ENCODE measurements around the gene CEP131.

DNA sequence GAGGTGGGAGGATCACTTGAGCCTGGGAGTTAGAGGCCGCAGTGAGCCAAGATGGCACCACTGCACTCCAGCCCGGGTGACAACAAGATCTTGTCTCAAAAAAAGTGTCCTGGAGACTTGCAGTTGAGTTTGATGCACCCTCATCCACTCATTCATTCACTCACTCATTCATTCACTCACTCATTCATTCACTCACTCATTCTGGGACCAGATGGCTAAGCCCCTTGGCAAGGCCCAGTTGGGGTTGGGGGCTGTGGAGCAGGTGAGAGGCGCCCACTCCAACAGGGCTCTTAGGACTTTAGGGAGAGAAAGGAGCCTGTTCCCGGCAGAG, 55.6 kb downstream of the CEP131 start:
- no peak for TF ChIP-seq RCOR1 (IDR thresholded peaks at IDR 0.05; ENCODE audit: insufficient replicate concordance, low read length)
- TF ChIP-seq, protein P1, sequence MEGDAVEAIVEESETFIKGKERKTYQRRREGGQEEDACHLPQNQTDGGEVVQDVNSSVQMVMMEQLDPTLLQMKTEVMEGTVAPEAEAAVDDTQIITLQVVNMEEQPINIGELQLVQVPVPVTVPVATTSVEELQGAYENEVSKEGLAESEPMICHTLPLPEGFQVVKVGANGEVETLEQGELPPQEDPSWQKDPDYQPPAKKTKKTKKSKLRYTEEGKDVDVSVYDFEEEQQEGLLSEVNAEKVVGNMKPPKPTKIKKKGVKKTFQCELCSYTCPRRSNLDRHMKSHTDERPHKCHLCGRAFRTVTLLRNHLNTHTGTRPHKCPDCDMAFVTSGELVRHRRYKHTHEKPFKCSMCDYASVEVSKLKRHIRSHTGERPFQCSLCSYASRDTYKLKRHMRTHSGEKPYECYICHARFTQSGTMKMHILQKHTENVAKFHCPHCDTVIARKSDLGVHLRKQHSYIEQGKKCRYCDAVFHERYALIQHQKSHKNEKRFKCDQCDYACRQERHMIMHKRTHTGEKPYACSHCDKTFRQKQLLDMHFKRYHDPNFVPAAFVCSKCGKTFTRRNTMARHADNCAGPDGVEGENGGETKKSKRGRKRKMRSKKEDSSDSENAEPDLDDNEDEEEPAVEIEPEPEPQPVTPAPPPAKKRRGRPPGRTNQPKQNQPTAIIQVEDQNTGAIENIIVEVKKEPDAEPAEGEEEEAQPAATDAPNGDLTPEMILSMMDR (conservative IDR thresholded peaks at IDR 0.05; ENCODE audit: low read depth, low read length): no peak
- TF ChIP-seq POLR2A (IDR thresholded peaks at IDR 0.05; ENCODE audit: low read depth, low read length): no peak
- no peak for TF ChIP-seq RFX5 (IDR thresholded peaks at IDR 0.05; ENCODE audit: low read depth, low read length)
- no peak for TF ChIP-seq NFE2L2 (IDR thresholded peaks at IDR 0.05; ENCODE audit: low read depth, low read length)
- TF ChIP-seq MXI1 (IDR thresholded peaks at IDR 0.05; ENCODE audit: borderline replicate concordance, low read depth, low read length): no peak
- TF ChIP-seq MAZ (IDR thresholded peaks at IDR 0.05; ENCODE audit: borderline replicate concordance, low read depth, low read length): no peak
- no peak for TF ChIP-seq MAFK (IDR thresholded peaks at IDR 0.05; ENCODE audit: low read depth, low read length)

Data from IMR-90 (cell line).